ENCODE data around the gene CDH13.

The CDH13 gene

DNA sequence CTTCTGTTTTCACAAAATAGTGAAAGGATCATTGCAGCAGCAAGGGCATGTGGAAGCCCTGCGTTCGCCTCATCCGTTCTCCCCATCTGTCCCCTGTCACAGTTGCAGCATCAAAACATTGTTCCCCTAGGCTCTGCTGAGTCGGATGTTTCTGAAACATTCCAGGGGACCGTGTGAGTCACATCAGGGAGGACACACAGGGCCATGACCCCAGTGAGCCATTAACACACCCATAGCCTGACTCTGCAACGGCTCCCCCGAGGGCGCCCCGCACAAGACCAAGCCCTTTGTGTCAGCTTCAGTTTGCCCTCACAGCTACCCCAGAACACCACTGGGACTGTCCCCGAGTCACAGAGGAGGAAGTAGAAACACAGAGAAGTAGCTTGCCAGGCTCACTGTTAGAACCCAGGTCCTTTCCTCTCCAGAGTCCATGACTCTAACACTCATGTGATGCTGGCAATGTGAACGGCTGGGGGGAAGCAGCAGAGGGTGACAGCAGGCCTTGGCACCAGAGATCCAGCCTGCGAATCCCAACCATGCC, 1117.7 kb downstream of the CDH13 start:
- Histone ChIP-seq H3K4me1 (ENCODE audit: control insufficient read depth, insufficient read depth, low read length) (peaks cover 13% of the 10 kb centered on the region), H3K9ac (ENCODE audit: low read depth, low read length) (peak overlapping the region; percentile 29), H3K9me3 (replicated peaks; ENCODE audit: low read length) (no peaks in the 10 kb centered on the region), H3K4me3 (ENCODE audit: low read length) (peak overlapping the region; percentile 9), H3K27me3 (ENCODE audit: control insufficient read depth, insufficient read depth, low read length) (no peaks in the 10 kb centered on the region), H3K4me2 (ENCODE audit: low read length) (peak overlapping the region; percentile 7), H3K36me3 (ENCODE audit: insufficient read depth, low read length) (peaks cover 4% of the 10 kb centered on the region)

- H3K4me1 ChIP-seq (ENCODE audit: control insufficient read depth, insufficient read depth, low read length) = peaks cover 13% of the 10 kb centered on the region
- H3K9ac ChIP-seq (ENCODE audit: low read depth, low read length) = no peak overlapping the region
- no peaks in the 10 kb centered on the region for H3K9me3 ChIP-seq (replicated peaks; ENCODE audit: low read length)
- no peak overlapping the region for H3K4me3 ChIP-seq (ENCODE audit: low read length)
- no peak overlapping the region for H3K4me2 ChIP-seq (ENCODE audit: low read length)
- H3K27me3 ChIP-seq (ENCODE audit: control insufficient read depth, insufficient read depth, low read length) = no peaks in the 10 kb centered on the region
- peaks cover 4% of the 10 kb centered on the region for H3K36me3 ChIP-seq (ENCODE audit: insufficient read depth, low read length)
Observed at GRCh38 chr16:83746611-83747010, 1119.8 kb downstream of the CDH13 start.

DNA sequence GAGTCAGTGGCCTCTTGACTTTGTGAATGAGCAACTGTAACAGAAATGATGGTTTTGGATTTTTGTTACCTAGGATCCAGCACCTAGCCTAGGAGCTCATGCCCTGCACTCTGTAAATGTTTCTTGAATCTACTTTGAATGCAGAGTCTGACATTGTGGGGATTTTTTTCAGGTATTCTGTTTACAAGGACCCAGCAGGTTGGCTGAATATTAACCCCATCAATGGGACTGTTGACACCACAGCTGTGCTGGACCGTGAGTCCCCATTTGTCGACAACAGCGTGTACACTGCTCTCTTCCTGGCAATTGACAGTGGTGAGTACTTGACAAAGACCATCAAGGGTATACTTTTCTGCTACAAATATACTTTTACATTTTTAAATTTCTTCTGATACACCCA, 1121.2 kb downstream of the CDH13 start:
- Histone ChIP-seq H3K9ac (ENCODE audit: low read depth, low read length) (no peak overlapping the region), H3K4me3 (ENCODE audit: low read length) (no peak overlapping the region), H3K36me3 (ENCODE audit: insufficient read depth, low read length) (peaks cover 4% of the 10 kb centered on the region), H3K9me3 (replicated peaks; ENCODE audit: low read length) (no peaks in the 10 kb centered on the region), H3K27me3 (ENCODE audit: control insufficient read depth, insufficient read depth, low read length) (no peaks in the 10 kb centered on the region), H3K4me2 (ENCODE audit: low read length) (no peak overlapping the region), H3K4me1 (ENCODE audit: control insufficient read depth, insufficient read depth, low read length) (peaks cover 13% of the 10 kb centered on the region)

- H3K4me1 ChIP-seq (ENCODE audit: control insufficient read depth, insufficient read depth, low read length) = no peaks in the 10 kb centered on the region
- H3K36me3 ChIP-seq (ENCODE audit: insufficient read depth, low read length) = no peaks in the 10 kb centered on the region
- H3K4me2 ChIP-seq (ENCODE audit: low read length) = no peak overlapping the region
- H3K9me3 ChIP-seq (replicated peaks; ENCODE audit: low read length) = no peaks in the 10 kb centered on the region
- H3K4me3 ChIP-seq (ENCODE audit: low read length) = no peak overlapping the region
- no peaks in the 10 kb centered on the region for H3K27me3 ChIP-seq (ENCODE audit: control insufficient read depth, insufficient read depth, low read length)
- H3K9ac ChIP-seq (ENCODE audit: low read depth, low read length) = no peak overlapping the region
Observed at GRCh38 chr16:83755391-83755790, 1128.6 kb downstream of the CDH13 start.

DNA sequence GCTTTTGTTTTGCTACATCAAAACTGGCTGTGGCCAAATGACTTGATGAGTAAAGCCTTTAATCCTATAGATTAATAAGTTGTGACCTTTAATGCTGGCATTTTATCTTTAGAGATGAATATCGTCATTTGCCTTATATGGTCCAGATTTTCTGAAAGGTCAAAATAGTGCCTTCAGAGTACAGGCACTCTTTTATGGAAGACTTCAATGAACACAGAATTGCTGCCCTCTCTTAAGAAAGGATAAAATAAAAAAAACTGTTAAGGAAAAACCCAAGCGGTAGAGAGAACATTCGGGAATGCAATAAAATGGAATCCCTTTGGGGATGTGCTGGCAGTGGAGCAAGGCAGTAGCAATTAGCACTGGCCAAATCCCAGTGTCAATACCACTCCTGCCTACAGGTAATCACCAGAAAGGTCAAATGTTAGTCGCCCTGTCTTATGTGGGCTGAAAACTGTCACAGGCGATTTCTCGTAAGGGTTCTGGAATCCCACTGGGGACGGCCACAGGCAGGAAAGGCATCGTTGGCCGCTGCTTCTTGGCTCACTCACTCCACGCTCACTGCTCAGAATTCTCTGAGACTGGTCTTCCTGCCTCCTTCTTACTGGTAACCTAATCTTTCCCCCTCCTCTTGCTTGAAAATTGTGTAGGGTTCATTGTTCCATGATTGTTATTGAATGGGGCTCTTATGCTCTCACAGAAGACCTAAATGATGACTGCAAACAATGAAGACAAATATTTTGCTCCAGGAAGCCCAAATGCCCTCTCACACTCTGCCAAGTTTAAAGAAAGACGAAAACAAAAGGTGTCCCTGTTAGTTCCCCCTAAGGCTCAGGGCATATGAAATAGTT, 1135.6 kb downstream of the CDH13 start:
- H3K36me3 ChIP-seq (ENCODE audit: insufficient read depth, low read length) = no peaks in the 10 kb centered on the region
- no peaks in the 10 kb centered on the region for H3K9me3 ChIP-seq (replicated peaks; ENCODE audit: low read length)
- no peak overlapping the region for H3K4me2 ChIP-seq (ENCODE audit: low read length)

GRCh38 chr16:83762992-83763358, 1136.2 kb downstream of the CDH13 start:
- no peaks in the 10 kb centered on the region for H3K27me3 ChIP-seq (ENCODE audit: control insufficient read depth, insufficient read depth, low read length)
- no peaks in the 10 kb centered on the region for H3K9me3 ChIP-seq (replicated peaks; ENCODE audit: low read length)
- H3K4me2 ChIP-seq (ENCODE audit: low read length) = no peak overlapping the region
- no peak overlapping the region for H3K9ac ChIP-seq (ENCODE audit: low read depth, low read length)
- H3K36me3 ChIP-seq (ENCODE audit: insufficient read depth, low read length) = no peaks in the 10 kb centered on the region
- H3K4me1 ChIP-seq (ENCODE audit: control insufficient read depth, insufficient read depth, low read length) = no peaks in the 10 kb centered on the region
- no peak overlapping the region for H3K4me3 ChIP-seq (ENCODE audit: low read length)

More for the DNA sequence above, 1135.6 kb downstream of the CDH13 start:
- no peaks in the 10 kb centered on the region for H3K27me3 ChIP-seq (ENCODE audit: control insufficient read depth, insufficient read depth, low read length)
- H3K9ac ChIP-seq (ENCODE audit: low read depth, low read length) = no peak overlapping the region
- no peaks in the 10 kb centered on the region for H3K4me1 ChIP-seq (ENCODE audit: control insufficient read depth, insufficient read depth, low read length)
- no peak overlapping the region for H3K4me3 ChIP-seq (ENCODE audit: low read length)

DNA sequence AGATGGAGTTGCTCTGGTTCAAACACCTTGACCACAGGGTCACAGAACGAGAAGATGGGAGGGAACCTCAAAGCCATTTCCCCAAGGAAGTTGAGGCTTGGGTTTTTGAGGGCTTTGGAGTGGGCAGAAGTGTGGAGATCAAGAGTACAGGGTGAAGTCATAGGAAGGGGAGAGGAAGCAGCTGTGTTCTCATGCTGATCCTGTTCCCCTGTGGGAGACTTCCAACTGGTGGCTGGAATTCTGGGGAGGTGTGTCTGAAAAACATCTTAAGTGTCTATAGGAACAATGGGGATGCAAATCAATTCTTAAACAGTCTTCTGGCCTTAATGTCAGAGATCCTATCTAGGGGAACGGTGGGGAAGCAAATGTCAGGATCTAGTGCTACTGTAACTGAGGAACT, 1142.2 kb downstream of the CDH13 start:
- H3K36me3 ChIP-seq (ENCODE audit: insufficient read depth, low read length) = no peaks in the 10 kb centered on the region
- H3K4me2 ChIP-seq (ENCODE audit: low read length) = no peak overlapping the region
- no peaks in the 10 kb centered on the region for H3K4me1 ChIP-seq (ENCODE audit: control insufficient read depth, insufficient read depth, low read length)
- H3K9ac ChIP-seq (ENCODE audit: low read depth, low read length) = no peak overlapping the region
- no peak overlapping the region for H3K4me3 ChIP-seq (ENCODE audit: low read length)
- H3K27me3 ChIP-seq (ENCODE audit: control insufficient read depth, insufficient read depth, low read length) = no peaks in the 10 kb centered on the region
- no peaks in the 10 kb centered on the region for H3K9me3 ChIP-seq (replicated peaks; ENCODE audit: low read length)

DNA sequence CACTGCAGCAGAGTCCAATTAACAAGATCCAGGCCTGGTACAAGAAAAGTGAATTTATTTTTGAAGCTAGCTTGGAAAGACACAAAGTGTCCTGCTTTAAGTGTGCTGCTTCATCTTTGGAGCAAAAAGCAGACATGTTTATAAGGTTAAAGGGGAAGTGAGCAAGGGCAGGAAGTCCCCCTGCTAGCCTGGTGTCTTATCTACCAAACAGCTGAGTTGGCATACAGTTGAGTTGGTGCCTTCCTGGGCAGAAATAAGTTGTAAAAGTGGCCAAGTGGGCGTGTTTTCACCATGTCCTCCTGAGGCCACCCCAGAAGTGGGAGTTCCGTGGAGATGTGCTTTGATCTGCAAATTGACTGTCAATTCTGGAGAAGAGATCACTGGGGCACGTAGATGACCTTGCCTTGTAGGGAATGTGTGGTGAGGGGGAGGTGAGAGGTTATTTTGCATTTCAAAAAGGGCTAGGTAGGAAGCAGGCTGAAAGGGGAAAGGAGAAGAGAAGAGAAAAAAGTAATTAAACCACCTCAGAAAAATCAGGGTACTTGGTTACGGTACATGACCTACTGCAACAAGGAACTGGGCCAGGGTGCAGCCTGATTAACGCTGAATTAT, 1142.7 kb downstream of the CDH13 start:
- Histone ChIP-seq H3K9me3 (replicated peaks; ENCODE audit: low read length) (no peaks in the 10 kb centered on the region), H3K36me3 (ENCODE audit: insufficient read depth, low read length) (no peaks in the 10 kb centered on the region), H3K4me1 (ENCODE audit: control insufficient read depth, insufficient read depth, low read length) (no peaks in the 10 kb centered on the region), H3K27me3 (ENCODE audit: control insufficient read depth, insufficient read depth, low read length) (no peaks in the 10 kb centered on the region), H3K4me2 (ENCODE audit: low read length) (no peak overlapping the region), H3K4me3 (ENCODE audit: low read length) (no peak overlapping the region), H3K9ac (ENCODE audit: low read depth, low read length) (no peak overlapping the region)

DNA sequence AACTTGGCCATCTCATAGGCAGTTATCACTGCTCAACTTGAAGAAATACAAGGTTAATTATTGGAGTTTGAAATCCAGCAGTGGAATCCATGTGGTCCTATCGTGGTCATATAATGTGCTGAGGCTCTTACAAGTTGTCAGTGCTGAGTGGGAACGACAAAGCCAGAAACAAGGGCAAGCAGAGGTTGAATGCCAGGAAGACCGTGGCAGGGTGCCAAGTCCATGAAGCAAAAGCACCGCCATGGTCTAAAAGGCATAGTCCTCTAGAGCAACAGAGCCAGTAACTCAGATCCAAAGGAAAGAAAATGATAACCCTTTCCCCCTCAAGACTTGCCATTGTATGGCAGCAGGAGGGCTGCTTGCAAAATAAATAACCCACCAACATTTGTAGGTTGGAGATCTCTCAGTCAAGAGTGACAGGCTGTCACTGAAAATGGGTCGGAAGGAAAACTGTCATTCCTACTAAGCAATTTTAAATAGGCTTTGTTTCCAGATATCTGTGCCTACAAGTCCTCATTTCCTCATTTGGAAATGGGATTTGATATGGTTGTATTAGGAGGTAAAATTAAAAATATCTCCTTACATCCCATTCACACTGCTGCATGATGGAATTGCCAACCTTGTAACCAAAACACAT, 1144.7 kb downstream of the CDH13 start:
- no peak overlapping the region for H3K4me2 ChIP-seq (ENCODE audit: low read length)
- H3K9me3 ChIP-seq (replicated peaks; ENCODE audit: low read length) = no peaks in the 10 kb centered on the region
- no peak overlapping the region for H3K9ac ChIP-seq (ENCODE audit: low read depth, low read length)
- no peak overlapping the region for H3K4me3 ChIP-seq (ENCODE audit: low read length)
- H3K4me1 ChIP-seq (ENCODE audit: control insufficient read depth, insufficient read depth, low read length) = no peaks in the 10 kb centered on the region
- no peaks in the 10 kb centered on the region for H3K36me3 ChIP-seq (ENCODE audit: insufficient read depth, low read length)
- H3K27me3 ChIP-seq (ENCODE audit: control insufficient read depth, insufficient read depth, low read length) = no peaks in the 10 kb centered on the region

GRCh38 chr16:83772806-83773205, 1146.0 kb downstream of the CDH13 start:
- no peaks in the 10 kb centered on the region for H3K36me3 ChIP-seq (ENCODE audit: insufficient read depth, low read length)
- no peaks in the 10 kb centered on the region for H3K4me1 ChIP-seq (ENCODE audit: control insufficient read depth, insufficient read depth, low read length)
- H3K4me3 ChIP-seq (ENCODE audit: low read length) = no peak overlapping the region
- H3K9ac ChIP-seq (ENCODE audit: low read depth, low read length) = no peak overlapping the region
- no peaks in the 10 kb centered on the region for H3K9me3 ChIP-seq (replicated peaks; ENCODE audit: low read length)
- H3K27me3 ChIP-seq (ENCODE audit: control insufficient read depth, insufficient read depth, low read length) = no peaks in the 10 kb centered on the region
- no peak overlapping the region for H3K4me2 ChIP-seq (ENCODE audit: low read length)

GRCh38 chr16:83774066-83774465, 1147.3 kb downstream of the CDH13 start:
- Histone ChIP-seq H3K4me3 (ENCODE audit: low read length) (no peak overlapping the region), H3K9ac (ENCODE audit: low read depth, low read length) (no peak overlapping the region), H3K27me3 (ENCODE audit: control insufficient read depth, insufficient read depth, low read length) (no peaks in the 10 kb centered on the region), H3K4me2 (ENCODE audit: low read length) (no peak overlapping the region), H3K36me3 (ENCODE audit: insufficient read depth, low read length) (no peaks in the 10 kb centered on the region), H3K9me3 (replicated peaks; ENCODE audit: low read length) (no peaks in the 10 kb centered on the region), H3K4me1 (ENCODE audit: control insufficient read depth, insufficient read depth, low read length) (no peaks in the 10 kb centered on the region)

Data from skeletal muscle satellite cell (primary cell).